Endothelial cell of umbilical vein (primary cell): ENCODE results near the gene SHPK. TPM values are rescaled to one million over a fixed set of nuclear protein-coding genes. Genes with fewer than 3 reads are reported as not detected.

Experiments used
- BruUV-seq: library from RNA; stranded (reverse); fragments of 400-500 nt; replicated peaks from 2 replicates; lab custom pipeline; 2021; lab: Mats Ljungman, UMichigan
- CTCF ChIA-PET: fragments of 300-600, 350-600 bp; sonication (Branson Sonifier 250); formaldehyde crosslinking; loops from one replicate; lab custom pipeline; 2021; ENCODE audit warnings: antibody characterized with exemption, inconsistent platforms; lab: Charles Lee
- POLR2A ChIA-PET: fragments of 300-600, 350-600 bp; sonication (Branson Sonifier 250); formaldehyde crosslinking; loops from one replicate; lab custom pipeline; 2021; ENCODE audit warnings: antibody characterized with exemption, inconsistent platforms; lab: Charles Lee
- DNase-seq: peaks from one replicate; pipeline ENCODE4 v3.0.0-alpha.2; 2011; ENCODE audit warnings: low read depth, low spot score
- FAIRE-seq: peaks from 2 replicates; lab custom pipeline; 2011; peaks lifted over from hg19 to GRCh38; lab: Jason Lieb, UNC
- H2AFZ ChIP-seq: 2 replicates; pipeline ENCODE4 v1.6.0; 2012; ENCODE audit warnings: low read depth, low read length, control low read depth, inconsistent platforms
- H3K27ac ChIP-seq: 2 replicates; pipeline ENCODE4 v1.5.1; 2011; ENCODE audit warnings: low read depth, mild to moderate bottlenecking, control low read depth, low read length, moderate library complexity; ENCODE audit not compliant: insufficient read depth
- H3K27me3 ChIP-seq, 2 experiments: 2 replicates each; pipeline versions ENCODE4 v1.6.0 to v1.6.1; 2011; ENCODE audit warnings: low read length in 2 of 2, mixed read lengths in 1 of 2; ENCODE audit not compliant: control insufficient read depth in 2 of 2, insufficient read depth in 2 of 2
- H3K36me3 ChIP-seq, 2 experiments: 2 replicates in 1 of 2; 3 replicates in 1 of 2; pipeline ENCODE4 v1.5.1; 2011; ENCODE audit warnings: low read length in 2 of 2, mild to moderate bottlenecking in 1 of 2, moderate library complexity in 1 of 2; ENCODE audit not compliant: control insufficient read depth in 2 of 2, insufficient read depth in 2 of 2; ENCODE audit errors: extremely low read depth in 1 of 2
- H3K4me1 ChIP-seq: 3 replicates; pipeline ENCODE4 v1.5.1; 2011; ENCODE audit warnings: mild to moderate bottlenecking, low read length; ENCODE audit not compliant: control insufficient read depth, insufficient read depth; ENCODE audit errors: extremely low read depth
- H3K4me2 ChIP-seq: 2 replicates; pipeline ENCODE4 v1.6.1; 2011; ENCODE audit warnings: low read length, control low read depth, mixed read lengths; ENCODE audit not compliant: insufficient read depth
- H3K4me3 ChIP-seq, 3 experiments: fragments of 200-600 bp in 1 of 3; sonication (generic), shearing (Covaris generic) in 1 of 3; replicated peaks in 1 of 3; 2 replicates each; pipeline ENCODE4 v1.5.1; 2011 to 2016; ENCODE audit warnings: control low read depth in 3 of 3, low read length in 3 of 3, mild to moderate bottlenecking in 2 of 3, inconsistent platforms in 1 of 3, low read depth in 1 of 3, moderate library complexity in 1 of 3; ENCODE audit not compliant: insufficient read depth in 1 of 3
- H3K79me2 ChIP-seq: 2 replicates; pipeline ENCODE4 v1.6.0; 2012; ENCODE audit warnings: low read length, inconsistent platforms; ENCODE audit not compliant: control insufficient read depth, insufficient read depth
- H3K9ac ChIP-seq: replicated peaks from 2 replicates; pipeline ENCODE3; 2011; ENCODE audit warnings: low read length, control low read depth; ENCODE audit not compliant: insufficient read depth; ENCODE audit errors: extremely low read depth
- H3K9me1 ChIP-seq: replicated peaks from 3 replicates; pipeline ENCODE4 v1.6.0; 2011; ENCODE audit warnings: mild to moderate bottlenecking, low read length; ENCODE audit not compliant: control insufficient read depth, insufficient read depth; ENCODE audit errors: extremely low read depth
- H3K9me3 ChIP-seq: replicated peaks from 2 replicates; pipeline ENCODE4 v1.5.1; 2012; ENCODE audit warnings: low read length, inconsistent platforms; ENCODE audit not compliant: control insufficient read depth, insufficient read depth
- H4K20me1 ChIP-seq: replicated peaks from 2 replicates; pipeline ENCODE3; 2011; ENCODE audit warnings: mild to moderate bottlenecking, low read length; ENCODE audit not compliant: control insufficient read depth, insufficient read depth; ENCODE audit errors: extremely low read depth
- EZH2 ChIP-seq: IDR thresholded peaks from 2 replicates; pipeline ENCODE4 v1.6.1; 2012; ENCODE audit warnings: borderline replicate concordance, low read depth, mild to moderate bottlenecking, moderate library complexity, low read length, inconsistent platforms; ENCODE audit not compliant: severe bottlenecking
- FOS ChIP-seq: IDR thresholded peaks from 2 replicates; pipeline ENCODE4 v1.6.1; 2011; ENCODE audit warnings: mild to moderate bottlenecking, low read length, moderate library complexity, borderline replicate concordance; ENCODE audit not compliant: insufficient read depth
- GATA2 ChIP-seq: IDR thresholded peaks from 2 replicates; pipeline ENCODE4 v1.7.0; 2011; ENCODE audit warnings: low read depth, mild to moderate bottlenecking, moderate library complexity, mixed read lengths, low read length; ENCODE audit not compliant: insufficient read length, insufficient read depth
- JUN ChIP-seq: IDR thresholded peaks from 2 replicates; pipeline ENCODE4 v1.6.1; 2011; ENCODE audit warnings: borderline replicate concordance, low read depth; ENCODE audit not compliant: insufficient read length, insufficient read depth
- MYC ChIP-seq: IDR thresholded peaks from one replicate; pipeline ENCODE4 v1.6.1; 2011; ENCODE audit warnings: mild to moderate bottlenecking, low read depth, low read length
- POLR2A ChIP-seq: IDR thresholded peaks from 2 replicates; pipeline ENCODE4 v1.6.1; 2012; ENCODE audit warnings: low read depth, mild to moderate bottlenecking, control low read depth, low read length
- POLR2AphosphoS5 ChIP-seq: IDR thresholded peaks from 2 replicates; pipeline ENCODE4 v1.6.1; 2012; ENCODE audit warnings: low read depth, mild to moderate bottlenecking, control low read depth, low read length, moderate library complexity; ENCODE audit not compliant: insufficient read depth
- dilution Hi-C: fragments of 300-500 bp; cut with MboI; formaldehyde crosslinking; loops from one replicate; pipeline ENCODE4 v1.15.0; 2019; ENCODE audit warnings: low sequenced_read_pairs; ENCODE audit not compliant: extremely low pct_ligation_motif_present
- intact Hi-C: fragments of 100-400 bp; cut with micrococcal nuclease; formaldehyde crosslinking; loops from one replicate; pipeline ENCODE4 v1.10.0; 2022
- polyA plus RNA-seq, 4 experiments: library from polyadenylated mRNA; depleted of rRNA in 3 of 4; stranded (reverse) in 3 of 4; unstranded in 1 of 4; fragments of >200 nt; gene quantifications; 2 replicates each; pipeline versions ENCODE4 v1.2.1 to v1.2.3, GENCODE V29; 2011 to 2012; ENCODE audit warnings: missing spikeins in 1 of 4
- total RNA-seq: library from RNA; stranded (reverse); gene quantifications from 2 replicates; pipeline ENCODE4 v1.2.3, GENCODE V29; 2021
- TF ChIP-seq, protein P1 (sequence below), 2 donors: IDR thresholded peaks; 1 replicate in 1 of 2; 2 replicates in 1 of 2; pipeline ENCODE4 v1.5.1; 2011; ENCODE audit warnings: low read length in 2 of 2, mild to moderate bottlenecking in 2 of 2, moderate library complexity in 2 of 2, control low read depth in 1 of 2, inconsistent platforms in 1 of 2, low read depth in 1 of 2; ENCODE audit not compliant: insufficient read depth in 1 of 2; ENCODE audit errors: extremely low read depth in 1 of 2
- TF ChIP-seq, protein P2 (sequence below): IDR thresholded peaks from 2 replicates; pipeline ENCODE4 v1.6.1; 2011; ENCODE audit not compliant: insufficient read depth, insufficient read length

SHPK gene
- total and polyA plus RNA-seq, 2 donors (not counting 3 experiments of a cell fraction or from before 2014, with no cell fraction given), result 15.4 to 15.9 TPM

DNA sequence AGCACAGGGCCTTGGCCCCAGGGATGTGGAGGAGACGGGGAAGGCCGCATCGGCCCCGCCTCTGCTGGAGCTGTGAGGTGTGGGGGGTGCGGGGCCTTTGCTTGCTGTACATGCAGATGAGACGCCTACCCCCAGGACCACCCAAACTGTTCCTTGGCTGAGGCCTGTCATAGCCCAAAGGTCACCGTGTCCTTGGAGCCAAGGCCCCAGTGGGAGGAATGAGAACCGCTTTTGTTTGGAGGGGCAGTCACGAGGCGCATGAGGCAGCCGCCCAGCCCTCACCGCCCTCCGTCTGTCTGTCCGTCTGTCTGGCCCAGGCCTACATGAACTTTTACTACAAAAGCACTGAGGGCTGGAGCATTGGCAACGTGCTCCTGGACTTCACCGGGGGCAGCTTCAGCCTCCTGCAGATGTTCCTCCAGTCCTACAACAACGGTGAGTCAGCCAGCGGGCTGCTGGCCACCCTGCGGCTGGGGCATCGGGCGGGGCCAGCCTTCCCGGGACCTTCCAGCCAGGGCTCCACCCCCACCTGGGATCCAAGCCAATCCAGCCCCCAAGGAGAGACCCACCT lies 23.6 kb upstream of the SHPK start:
- ChIA-PET CTCF (no interaction called here), POLR2A (interaction anchor here (4.2 kb wide), 1 partner anchor 8 kb away, joined by 17 read pairs; the partner anchor contains the start of genes EMC6 and TAX1BP3)
- TF ChIP-seq JUN (no peak), FOS (peak; percentile 38), POLR2AphosphoS5 (peak; percentile 65), GATA2 (no peak), EZH2 (no peak), MYC (no peak), POLR2A (peak; percentile 34)
- TF ChIP-seq, protein P1, sequence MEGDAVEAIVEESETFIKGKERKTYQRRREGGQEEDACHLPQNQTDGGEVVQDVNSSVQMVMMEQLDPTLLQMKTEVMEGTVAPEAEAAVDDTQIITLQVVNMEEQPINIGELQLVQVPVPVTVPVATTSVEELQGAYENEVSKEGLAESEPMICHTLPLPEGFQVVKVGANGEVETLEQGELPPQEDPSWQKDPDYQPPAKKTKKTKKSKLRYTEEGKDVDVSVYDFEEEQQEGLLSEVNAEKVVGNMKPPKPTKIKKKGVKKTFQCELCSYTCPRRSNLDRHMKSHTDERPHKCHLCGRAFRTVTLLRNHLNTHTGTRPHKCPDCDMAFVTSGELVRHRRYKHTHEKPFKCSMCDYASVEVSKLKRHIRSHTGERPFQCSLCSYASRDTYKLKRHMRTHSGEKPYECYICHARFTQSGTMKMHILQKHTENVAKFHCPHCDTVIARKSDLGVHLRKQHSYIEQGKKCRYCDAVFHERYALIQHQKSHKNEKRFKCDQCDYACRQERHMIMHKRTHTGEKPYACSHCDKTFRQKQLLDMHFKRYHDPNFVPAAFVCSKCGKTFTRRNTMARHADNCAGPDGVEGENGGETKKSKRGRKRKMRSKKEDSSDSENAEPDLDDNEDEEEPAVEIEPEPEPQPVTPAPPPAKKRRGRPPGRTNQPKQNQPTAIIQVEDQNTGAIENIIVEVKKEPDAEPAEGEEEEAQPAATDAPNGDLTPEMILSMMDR (IDR thresholded peaks at IDR 0.05; ENCODE audit: extremely low read depth in 1 of 2, insufficient read depth in 1 of 2, low read depth in 1 of 2, low read length in 2 of 2), result no peak
- TF ChIP-seq, protein P2, sequence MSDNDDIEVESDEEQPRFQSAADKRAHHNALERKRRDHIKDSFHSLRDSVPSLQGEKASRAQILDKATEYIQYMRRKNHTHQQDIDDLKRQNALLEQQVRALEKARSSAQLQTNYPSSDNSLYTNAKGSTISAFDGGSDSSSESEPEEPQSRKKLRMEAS, result no peak
- no peak overlapping the region for H3K27ac ChIP-seq
- H3K4me2 ChIP-seq, result no peak overlapping the region
- DNase-seq (no peak), FAIRE-seq (peak; percentile 67)
- dilution Hi-C loops, result no loop called here
- no peaks in the 10 kb centered on the region for H4K20me1 ChIP-seq
- H3K9me1 ChIP-seq, result no peaks in the 10 kb centered on the region
- BruUV-seq, result no TSS peak
- peaks cover 0 to 21% of the 10 kb centered on the region in 2 experiments for H3K36me3 ChIP-seq
- H3K4me3 ChIP-seq, result no peak overlapping the region
- no peaks in the 10 kb centered on the region for H3K27me3 ChIP-seq
- H3K9ac ChIP-seq, result no peak overlapping the region
- peaks cover 6% of the 10 kb centered on the region for H3K4me1 ChIP-seq
- peaks cover 3% of the 10 kb centered on the region for H3K79me2 ChIP-seq
- H3K9me3 ChIP-seq, result no peaks in the 10 kb centered on the region
- no peak overlapping the region for H2AFZ ChIP-seq
- intact Hi-C loops, result no loop called here
